Measurements from ENCODE around the gene RTL10.

The RTL10 gene

GRCh38 chr22:19863571-19863970, 8.9 kb upstream of the RTL10 start:
- DNase-seq (ENCODE audit: low read depth in 2 of 2): no peak

- no peak for DNase-seq (ENCODE audit: low read depth in 2 of 2)
Observed at GRCh38 chr22:19862619-19863246, 8.1 kb upstream of the RTL10 start.

- DNase-seq (ENCODE audit: low read depth in 2 of 2): no peak
Observed at GRCh38 chr22:19859861-19860510, 5.3 kb upstream of the RTL10 start.

DNA sequence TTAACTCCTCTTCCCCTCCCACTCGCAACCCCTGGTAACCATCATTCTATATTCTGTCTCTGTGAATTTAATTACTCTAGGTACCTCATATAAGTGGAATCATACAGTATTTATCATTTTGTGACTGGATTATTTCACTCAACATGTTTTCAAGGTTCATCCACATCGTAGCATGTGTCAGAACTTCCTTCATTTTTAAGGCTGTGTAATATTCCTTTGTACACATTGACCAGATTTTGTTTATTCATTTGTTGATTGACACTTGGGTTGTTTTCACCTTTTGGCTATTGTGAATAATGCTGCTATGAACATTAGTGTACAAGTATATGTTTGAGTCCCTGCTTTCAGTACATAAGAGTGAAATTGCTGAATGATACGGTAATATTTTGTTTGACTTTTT, 2.7 kb upstream of the RTL10 start:
- DNase-seq (ENCODE audit: low read depth in 2 of 2): no peak

- DNase-seq (ENCODE audit: low read depth in 2 of 2): peak; percentile 20 to 25
Observed at GRCh38 chr22:19855504-19856409, 1.1 kb upstream of the RTL10 start.

DNA sequence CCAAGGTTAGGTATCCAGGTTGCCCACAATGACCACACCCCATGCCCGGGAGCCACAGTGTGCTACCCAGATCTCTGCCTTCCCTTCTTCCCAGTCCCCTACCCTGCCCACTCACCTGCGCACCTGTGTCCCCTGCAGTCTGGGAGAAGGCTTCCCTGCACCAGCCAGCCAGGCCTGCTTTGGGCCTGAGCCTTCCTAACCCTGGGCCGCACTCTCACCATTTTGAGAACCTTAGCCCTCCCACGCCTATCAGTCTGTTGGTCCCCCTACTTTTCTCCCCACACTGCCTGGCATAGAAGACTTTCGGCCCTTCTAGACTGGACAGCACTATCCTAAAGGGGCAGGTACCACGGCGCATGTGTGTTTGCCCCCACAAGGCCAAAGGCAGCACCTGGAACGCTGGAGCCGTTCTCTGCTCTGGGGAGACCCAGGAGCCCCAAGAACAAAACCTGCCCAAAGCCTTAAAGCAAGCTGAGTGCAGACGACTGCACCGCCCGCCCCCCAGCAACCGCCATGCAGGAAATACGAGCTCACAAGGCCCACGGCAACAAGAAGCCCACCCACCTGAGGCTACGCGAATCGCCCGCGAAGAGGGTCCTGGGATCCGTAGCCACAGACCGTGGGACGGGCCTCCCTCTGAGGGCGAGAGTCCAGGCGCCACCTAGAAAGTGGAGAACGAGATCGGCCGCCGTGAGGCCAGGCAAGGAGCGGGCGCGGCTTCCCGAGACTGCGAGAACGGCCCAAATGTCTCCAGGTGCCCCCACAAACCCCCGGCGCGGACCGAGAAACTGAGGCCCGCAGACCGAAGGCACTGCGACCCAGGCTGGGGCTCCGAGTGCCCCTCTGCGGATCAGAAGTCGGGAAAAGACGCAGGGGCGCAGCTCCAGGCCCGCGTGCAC, 546 bp downstream of the RTL10 start:
- DNase-seq (ENCODE audit: low read depth in 2 of 2): no peak

GRCh38 chr22:19853058-19853878, 1.4 kb downstream of the RTL10 start:
- DNase-seq (ENCODE audit: low read depth in 2 of 2): no peak

GRCh38 chr22:19852177-19852781, 2.4 kb downstream of the RTL10 start:
- DNase-seq (ENCODE audit: low read depth in 2 of 2): no peak

DNA sequence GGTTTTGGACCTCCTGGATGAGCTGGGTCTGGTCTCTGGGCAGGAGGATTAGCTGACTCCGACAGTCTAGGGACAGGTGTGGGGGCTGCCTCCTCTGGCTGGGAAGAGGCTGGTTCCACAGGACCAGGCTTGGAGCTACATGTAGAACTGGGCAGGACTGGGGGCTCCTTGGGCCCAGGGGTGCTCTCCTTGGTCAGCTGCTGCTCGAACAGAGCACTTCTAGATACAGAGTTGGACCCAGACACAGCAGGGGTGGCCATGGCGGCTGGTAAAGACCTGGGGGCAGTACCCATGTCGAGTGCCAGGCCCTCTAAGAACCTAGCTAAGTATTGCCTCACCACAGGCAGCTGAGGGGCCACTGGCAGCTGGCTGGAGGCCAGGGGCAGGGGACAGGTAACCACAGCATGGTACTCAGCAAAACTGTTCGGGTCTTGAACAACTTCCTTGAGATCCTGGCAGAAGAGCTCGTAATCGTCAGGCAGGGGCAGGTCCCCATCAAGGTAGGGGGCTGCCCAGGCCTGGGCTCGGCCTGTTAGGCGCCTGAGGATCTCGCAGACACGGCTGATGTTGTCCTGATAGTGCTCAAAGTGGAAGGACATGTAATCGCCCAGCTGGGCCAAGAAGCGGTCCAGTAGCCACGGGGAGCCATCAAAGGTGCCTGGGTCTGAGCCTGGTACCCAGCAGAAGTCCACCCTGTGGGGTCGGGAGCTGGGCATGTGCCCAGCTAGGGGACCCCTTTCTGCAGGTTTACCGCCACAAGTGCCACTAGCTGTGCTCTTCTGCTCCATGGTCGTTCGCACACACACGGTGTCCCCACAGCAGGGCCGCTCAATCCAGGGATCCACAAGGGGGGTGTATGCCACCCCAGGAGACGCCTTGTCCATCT, 3.1 kb downstream of the RTL10 start:
- DNase-seq (ENCODE audit: low read depth in 2 of 2): no peak

- DNase-seq (ENCODE audit: low read depth in 2 of 2): no peak
Observed at GRCh38 chr22:19850763-19851109, 3.9 kb downstream of the RTL10 start.

- DNase-seq (ENCODE audit: low read depth in 2 of 2): no peak
Observed at GRCh38 chr22:19849835-19850762, 4.6 kb downstream of the RTL10 start.

DNA sequence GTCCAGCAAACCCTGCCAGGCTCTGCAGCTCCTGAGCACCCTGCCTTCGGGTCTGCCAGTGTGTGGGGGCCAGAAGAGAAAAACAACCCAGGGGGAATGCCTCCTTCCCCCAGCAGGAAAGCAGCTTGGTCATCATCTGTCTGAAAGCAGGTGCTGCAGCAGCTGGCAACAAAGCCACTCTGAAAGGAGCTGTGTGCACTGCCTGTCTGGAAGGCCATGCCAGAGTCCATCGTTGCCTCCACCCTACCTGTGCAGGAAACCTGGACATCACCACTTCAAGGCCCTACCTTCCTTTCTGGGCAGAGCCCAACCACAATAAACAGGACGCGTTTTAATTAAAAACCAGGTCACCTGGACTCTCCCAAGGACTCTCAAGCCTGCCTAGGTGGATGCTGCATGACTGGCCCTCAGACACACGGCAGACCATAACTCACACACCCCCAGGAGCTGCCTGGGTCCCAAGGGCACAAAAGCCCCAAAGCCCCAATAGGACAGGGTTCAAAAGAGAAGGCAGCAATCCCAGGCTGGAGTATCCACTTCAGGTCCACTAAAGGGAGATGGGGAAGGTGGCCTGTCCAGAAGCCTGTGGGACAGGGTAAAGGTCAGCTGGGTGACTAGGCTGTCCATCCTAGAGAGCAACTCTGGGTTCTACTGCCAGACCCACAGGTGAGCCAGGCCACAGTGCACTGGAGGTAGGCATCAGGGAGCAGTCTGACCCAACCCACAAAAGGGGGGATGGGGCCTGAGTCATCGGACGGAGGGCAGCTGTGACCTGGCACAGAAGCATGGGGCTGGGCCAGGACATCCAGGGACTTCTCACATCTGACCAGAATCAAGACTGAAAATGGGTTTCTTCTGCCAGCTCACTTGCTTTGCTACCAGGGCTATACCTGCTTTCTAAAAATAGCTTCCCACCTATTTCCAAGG, 6.1 kb downstream of the RTL10 start:
- no peak for DNase-seq (ENCODE audit: low read depth in 2 of 2)

DNA sequence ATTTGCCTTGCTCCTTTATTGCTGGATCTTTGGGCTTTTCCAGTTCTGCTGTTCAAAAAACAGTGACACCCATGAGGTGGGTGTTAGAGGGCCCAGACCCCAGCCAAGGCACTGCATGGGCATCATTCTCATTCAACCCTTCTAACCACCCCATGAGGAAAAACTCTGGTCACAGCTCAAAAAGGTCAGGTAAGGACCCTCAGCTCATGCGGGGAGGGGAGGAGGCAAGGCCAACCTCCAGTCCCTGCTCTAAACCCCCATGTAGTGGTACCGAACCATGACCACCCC, 7.4 kb downstream of the RTL10 start:
- DNase-seq (ENCODE audit: low read depth in 2 of 2): no peak

DNA sequence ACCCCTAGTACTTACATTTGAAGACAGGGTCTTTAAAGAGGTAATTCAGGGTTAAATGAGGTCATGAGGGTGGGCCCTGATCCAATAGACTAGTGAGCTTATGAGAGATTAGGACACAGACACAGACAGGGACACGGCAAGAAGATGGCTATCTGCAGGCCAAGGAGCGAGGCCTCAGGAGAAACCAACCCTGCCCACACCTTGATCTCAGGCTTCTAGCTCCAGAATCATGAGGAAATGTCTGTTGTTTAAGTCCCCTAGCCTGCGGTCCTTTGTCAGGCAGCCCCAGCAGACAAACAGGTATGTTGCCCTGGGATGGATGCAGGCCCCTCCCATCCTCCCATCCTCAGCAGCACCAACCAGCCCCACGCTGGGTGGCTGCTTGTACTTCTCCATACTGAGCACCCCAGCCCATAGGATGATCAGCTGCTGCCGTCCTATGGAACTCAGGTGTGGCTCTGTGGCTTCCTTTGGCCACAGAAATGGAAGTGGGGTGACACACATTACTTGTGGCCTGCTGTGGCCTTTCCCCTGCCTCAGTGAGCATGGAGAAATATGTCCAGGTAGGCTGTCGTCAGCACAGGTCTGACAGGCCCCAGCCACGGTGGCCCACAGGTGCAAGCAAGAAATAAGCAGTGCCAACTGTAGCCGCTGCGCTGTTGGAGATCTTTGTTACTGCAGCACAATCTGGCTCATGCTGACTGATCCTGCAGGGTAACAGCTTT, 7.9 kb downstream of the RTL10 start:
- DNase-seq (ENCODE audit: low read depth in 2 of 2): no peak

GRCh38 chr22:19845054-19845722, 9.5 kb downstream of the RTL10 start:
- no peak for DNase-seq (ENCODE audit: low read depth in 2 of 2)

DNA sequence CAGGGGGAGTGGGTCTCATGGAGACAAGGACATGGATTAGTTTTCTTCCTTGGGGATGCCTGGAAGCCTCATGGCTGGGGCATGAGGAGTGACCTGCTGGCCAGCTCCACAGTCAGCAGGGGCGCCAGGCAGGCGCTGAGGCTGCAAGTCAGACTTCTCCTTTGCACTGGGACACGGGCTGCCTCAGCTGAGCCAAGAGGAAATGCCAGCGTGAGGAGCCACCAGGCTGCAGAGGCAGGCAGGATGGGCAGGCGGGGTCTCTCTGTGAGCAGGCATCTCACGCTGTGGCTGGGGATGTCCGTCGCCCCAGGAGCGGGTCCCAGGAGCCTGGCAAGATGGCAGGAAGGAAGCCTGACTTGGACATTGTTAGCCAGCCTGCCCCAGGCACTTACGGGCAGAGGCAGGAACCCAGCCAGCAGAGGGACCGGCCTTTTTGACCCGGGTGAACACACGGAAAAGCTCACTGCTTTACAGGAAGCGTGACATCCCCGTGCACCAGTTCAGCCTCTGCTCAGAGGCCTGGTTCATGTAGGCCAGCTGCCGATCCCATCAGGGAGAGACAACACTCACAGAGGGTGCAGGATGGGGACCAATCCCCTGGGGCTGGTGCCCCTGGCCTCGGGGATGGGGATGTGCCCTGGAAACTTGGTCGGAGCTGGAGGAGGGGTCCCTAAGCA, 10.2 kb downstream of the RTL10 start:
- DNase-seq (ENCODE audit: low read depth in 2 of 2): no peak

All from stimulated activated CD8-positive, alpha-beta memory T cell treated with anti-CD3 and anti-CD28 coated beads, Interleukin-15, amount 100 ng/mL, for 4 hours (primary cell).